ENCODE measurements around the gene PMM2.

The PMM2 gene

DNA sequence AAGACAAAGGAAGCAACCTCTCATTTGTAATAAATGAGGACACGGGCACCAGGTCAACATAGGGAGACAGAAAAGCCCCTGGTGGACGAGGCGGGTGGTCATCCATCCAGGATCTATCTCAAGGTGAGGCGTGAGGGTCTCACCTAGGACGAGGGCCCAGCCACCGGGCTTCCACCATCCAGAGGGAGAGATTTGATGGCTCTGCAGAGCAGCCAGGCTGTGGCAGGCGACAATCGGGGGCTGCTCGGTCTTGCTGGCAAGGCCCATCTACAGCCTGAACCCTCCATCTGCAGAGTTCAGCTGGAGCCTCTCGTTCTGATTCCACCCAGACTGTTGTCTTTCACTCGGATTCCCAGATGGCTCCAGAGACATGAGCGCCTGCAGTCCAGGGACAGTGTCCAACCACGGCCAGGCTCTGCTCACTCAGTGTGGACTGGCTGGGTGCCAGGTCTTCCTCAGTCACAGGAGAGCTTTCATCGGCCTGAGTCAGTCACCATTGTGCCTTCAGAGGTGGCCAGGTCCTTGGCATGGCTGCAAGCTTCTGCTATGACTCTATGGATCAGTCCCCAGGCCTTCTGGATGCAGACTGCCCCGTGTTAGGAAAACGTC, 90.4 kb downstream of the PMM2 start:
- DNase-seq (ENCODE audit: low read depth): no peak

DNA sequence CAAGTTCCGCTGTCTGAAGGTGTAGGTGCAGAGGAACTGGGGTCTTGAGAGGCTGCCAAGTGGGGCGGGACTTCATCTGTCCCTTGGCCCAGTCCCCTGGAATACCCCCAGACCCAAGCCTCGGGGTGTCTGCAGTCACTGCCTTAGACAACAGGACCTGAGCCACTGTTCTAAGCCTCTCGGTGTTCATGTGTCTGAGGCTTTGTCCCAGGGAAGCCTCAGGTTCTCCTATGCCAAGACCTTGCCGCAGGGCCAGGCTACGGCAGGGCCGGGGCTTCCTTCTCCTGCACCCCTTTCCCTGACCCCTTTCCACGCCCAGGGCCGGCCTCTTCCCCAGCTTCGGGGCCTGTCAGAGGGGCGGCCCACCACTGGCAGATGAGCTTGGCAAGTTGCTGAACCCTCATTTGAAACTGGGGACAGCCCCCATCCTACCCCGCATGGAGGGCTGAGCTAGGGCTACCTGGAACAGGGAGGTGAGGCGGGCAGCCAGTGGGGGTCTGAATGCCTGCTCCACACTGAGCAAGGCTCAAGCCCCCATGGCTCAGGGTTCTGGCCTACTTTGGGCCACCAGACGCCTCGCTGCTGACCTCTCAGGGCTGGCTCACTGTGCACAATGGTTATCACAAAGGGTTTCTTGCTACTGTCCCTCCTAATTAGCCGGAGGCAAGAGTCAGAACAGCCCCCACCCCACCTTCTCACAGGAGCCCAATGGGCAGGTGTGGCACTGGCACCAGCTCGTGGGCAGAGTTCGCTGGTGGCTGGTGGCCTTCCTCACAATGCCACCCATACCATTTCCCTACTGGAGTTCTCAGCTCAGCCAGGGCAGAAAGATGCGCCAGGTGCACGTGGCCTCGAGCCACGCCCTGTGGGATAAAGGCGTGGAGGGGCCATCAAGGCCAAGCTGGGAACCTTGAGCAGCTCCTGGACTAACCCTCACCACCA, 91.6 kb downstream of the PMM2 start:
- no peak for DNase-seq (ENCODE audit: low read depth)

DNA sequence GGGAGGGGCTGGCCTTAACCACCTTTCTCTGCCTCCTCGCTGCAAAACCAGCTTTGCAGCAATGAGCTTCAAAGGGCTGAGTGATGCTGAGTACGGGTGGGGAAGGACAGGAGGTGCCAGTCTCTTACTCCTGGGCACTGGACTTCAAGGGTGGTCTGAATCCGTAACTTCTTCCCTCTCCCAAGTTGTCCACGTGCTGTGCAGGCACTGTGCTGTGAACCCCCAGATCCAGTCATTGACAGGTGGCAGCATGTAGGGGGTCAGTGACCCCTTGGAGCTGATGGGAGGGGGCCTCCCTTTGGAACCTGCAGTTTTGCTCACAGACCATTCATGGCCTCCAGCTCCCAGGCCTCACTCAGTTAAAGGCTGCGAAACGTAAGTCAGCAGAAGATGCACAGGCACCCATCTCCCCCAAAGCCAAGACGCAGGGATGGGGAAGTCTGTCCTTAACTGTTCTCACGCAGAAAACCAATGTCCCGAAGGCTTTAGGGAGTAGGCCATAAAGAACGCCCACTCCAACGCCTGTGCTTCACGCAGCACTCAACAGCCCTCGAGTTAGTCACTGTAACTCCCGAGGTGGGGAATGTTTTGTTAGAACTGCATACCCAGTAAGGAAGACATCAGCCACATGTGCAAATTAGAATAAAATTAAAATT, 92.4 kb downstream of the PMM2 start:
- DNase-seq (ENCODE audit: low read depth): no peak

DNA sequence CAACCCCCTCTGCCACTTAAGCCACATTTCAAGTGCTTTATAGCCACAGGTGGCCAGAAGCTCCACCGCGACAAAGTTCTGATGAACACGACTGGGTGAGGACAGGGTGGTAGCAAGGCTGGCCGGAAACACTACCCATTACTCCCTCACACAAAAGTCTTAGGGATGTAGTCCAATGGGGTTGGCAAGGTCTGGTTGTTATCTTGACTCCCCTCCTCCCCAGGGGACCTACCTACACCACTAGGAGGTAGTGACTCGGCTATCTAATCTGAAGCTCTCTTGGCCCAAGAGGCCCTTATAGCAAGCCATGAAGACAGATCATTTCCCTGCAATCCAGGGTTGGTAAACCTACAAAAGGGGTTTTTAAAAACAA, 92.9 kb downstream of the PMM2 start:
- DNase-seq (ENCODE audit: low read depth): no peak

DNA sequence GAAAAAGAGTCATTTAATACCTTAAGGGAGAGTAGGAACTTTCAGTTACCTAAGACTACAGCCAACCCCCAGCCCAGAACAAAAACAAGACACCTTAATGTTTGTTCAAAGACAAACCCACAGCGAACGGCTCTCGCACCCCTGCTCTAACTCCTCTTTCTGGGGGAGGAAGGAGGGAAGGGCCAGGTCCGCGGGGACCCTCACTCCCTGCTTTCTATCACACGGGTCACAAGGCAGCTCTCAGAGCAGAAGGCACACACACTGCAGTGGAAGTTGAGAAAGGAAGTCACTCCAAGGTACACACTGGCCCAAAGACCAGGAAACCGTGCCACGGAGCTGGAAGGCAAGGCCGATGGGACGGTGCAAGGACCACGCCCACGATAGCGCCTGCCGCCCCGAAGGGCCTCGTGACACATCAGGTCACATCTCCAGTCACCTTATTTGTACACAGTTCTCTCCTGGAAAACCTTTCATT, 94.5 kb downstream of the PMM2 start:
- DNase-seq (ENCODE audit: low read depth): no peak

DNA sequence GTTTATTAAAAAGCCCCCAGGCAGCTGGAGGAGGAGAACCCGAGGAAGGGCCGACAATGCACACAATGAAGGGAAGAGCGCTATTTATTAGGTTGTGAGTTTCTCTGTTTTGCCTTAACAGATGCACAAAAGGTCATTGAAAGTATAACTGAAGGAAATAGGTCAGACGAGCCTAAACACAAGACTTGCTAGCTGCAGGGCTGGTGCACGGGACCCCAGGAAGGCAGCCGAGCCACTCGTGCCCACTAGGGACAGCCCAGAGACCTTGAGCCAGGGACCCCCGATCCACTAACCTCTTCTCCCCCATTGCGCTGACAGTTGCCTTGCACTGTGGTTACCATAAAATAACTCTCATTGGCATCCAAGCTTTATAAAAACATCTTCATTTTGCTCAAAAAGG, 95.8 kb downstream of the PMM2 start:
- DNase-seq (ENCODE audit: low read depth): no peak

DNA sequence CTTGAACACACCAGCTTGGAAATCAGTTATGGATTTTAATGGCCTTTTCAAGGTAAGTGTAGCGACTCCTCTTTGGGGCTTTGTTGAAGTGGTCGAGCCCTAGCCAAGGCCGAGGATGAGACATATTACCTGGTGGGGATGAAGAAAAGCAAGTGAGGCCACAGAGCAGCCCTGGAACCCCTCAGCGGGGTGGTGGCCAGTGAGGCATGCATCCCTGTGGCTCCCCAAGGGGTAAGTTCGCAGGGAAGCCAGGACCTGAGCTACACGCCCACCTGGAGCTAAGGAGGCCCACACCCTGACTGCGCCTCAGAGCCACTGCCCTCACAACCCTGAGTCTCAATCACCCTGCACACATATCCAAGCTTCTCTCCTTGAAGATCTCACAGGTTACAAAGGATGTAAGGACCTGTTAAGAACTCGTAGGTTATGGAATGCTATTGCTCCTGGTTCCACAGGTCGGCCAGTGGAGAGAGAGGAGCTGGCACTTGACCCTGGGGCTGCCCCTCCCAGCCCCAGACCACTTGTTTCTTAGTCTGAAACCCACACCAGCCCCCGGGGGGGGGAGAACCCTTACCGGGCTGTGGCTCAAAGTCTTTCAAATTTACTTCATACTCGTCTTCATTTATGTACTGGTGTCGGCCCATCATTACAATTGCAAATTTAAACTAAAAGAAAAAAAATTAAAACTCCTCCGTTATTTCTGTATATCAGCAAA, 96.5 kb downstream of the PMM2 start:
- DNase-seq (ENCODE audit: low read depth): no peak

DNA sequence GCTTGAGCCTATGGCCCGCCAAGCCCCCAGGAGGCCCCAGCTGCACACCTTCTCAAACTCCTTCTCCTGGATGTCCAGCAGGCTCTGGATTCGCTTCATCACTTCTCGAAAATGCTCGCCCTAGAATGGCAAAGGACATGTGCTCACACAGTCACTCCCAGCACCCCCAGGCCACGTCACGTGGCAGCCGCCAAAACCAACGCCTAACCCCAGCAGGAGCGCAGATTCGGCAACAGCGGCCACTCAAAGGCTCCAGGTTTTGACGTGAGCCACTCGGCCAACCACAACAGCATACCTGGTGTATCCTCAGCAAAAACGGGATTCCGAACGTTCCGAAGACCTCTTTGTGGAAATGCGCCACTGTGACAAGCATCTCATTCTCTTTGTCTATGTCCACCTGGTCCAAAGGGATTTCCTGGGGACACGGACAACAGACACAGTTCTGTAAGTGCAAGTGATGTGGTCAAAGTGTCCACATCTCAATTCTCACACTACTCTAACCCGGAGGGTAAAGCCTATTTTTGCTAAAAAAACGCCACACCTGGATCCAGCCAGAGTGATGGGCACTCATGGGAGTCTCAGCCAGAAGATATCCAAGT, 97.2 kb downstream of the PMM2 start:
- DNase-seq (ENCODE audit: low read depth): no peak

DNA sequence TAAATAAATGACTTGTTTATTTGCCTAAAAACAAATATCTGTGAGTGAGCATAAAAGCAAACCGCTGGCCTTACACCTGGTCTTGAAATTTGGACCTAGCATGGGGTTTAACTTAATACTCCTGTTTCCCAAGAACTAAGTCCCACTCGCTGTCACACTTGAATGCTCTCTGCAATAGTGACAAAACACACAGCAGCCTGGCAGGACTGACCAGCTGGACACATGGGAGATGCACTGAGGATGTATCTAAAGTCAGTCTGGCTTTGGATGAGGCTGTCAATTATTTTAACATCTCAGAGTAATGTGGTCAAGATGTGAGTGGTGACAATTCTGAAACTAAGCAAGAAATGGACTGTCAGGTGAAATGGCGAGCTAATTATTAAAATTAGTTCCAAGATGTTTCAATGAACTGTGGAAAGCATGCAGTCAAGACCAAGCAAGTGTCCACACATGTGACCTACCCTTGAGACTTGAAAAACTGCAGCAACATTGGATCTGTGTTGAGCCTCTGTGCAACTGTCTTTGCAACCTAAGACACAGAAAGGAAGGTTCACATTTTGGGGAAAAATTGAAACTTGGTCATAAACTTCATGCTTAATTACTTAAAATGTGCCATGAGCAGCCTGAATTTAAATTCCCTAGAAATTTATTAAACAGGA, 101.2 kb downstream of the PMM2 start:
- DNase-seq (ENCODE audit: low read depth): no peak

Data from stimulated activated CD8-positive, alpha-beta memory T cell treated with anti-CD3 and anti-CD28 coated beads, Interleukin-4, amount 100 ng/mL, for 24 hours (primary cell).